Erythroblast (primary cell): ENCODE measurements around the gene HOXC6.

ENCODE experiments used
- DNase-seq, 2 experiments: peaks; one replicate each; lab custom pipeline; 2025; lab: John Stamatoyannopoulos, UW
- GATA1 ChIP-seq: IDR thresholded peaks from 2 replicates; pipeline ENCODE4 v1.6.1; 2011; ENCODE audit warnings: low read depth, mild to moderate bottlenecking, control low read depth, low read length, moderate library complexity
- POLR2A ChIP-seq: IDR thresholded peaks from 2 replicates; pipeline ENCODE4 v1.6.1; 2011; ENCODE audit warnings: mild to moderate bottlenecking, low read length

The HOXC6 gene

DNA sequence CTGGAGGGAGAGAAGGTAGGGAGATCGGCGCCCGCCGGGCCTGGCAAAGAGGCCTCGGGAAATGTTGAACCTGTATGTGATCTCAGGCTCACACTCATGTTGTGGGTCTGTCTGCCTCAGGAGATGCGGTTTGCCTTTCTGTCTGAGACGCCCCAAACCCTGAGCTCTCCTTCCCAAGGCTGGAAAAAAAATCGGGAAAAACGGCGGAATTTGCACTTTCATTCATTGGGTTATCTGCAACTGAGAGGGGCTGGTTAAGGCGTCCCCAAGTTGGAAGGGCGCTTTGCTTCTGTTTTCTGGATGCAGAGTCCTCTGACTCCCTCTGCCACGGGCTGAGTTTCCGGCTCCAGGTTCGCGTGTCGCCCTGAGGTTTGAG is 33.2 kb upstream of the HOXC6 start:
- TF ChIP-seq GATA1 (no peak), POLR2A (no peak)
- no peak for DNase-seq

DNA sequence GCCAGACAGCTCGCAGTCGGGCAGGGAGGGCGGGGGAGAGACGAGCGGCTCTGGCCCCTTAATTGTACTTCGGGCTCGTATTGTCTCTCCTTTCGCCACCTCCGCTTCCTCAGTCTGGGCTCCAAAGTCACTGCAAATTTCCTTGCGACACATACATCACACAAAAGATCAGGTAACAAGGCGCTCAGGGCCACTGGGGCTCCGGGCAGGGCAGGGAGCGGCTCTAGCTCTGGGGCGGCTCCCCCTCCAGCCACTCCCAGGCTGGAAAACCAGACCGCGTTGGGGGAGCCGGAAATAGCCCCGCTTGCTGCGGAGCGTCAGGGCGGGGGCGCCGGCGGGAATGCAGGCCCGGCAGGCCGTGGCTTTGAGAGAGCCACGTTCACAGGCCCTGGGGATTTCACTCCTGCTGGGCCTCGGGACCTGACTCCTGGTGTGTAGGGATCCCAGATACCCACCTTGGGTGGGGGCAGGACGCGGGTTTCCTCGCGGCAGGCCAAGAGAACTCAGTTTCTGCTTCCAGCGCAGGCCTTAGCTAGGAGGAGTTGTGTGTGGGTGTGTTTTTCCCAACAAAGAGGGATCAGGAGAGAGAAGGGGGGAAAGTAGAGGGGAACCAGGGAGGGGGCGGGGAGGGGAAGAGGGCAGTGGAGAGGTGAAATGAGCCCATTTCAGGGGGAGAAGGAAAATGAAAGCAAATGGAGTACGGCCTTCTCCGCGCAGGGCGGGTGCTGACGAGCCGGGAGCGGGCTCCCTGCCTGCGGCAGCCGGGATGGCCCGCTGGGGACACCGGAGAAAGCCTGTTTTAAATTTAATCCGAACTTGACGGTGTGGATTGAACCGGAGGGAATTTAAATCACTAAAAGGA is 32.6 kb upstream of the HOXC6 start:
- no peak for DNase-seq
- TF ChIP-seq POLR2A (no peak), GATA1 (no peak)

DNA sequence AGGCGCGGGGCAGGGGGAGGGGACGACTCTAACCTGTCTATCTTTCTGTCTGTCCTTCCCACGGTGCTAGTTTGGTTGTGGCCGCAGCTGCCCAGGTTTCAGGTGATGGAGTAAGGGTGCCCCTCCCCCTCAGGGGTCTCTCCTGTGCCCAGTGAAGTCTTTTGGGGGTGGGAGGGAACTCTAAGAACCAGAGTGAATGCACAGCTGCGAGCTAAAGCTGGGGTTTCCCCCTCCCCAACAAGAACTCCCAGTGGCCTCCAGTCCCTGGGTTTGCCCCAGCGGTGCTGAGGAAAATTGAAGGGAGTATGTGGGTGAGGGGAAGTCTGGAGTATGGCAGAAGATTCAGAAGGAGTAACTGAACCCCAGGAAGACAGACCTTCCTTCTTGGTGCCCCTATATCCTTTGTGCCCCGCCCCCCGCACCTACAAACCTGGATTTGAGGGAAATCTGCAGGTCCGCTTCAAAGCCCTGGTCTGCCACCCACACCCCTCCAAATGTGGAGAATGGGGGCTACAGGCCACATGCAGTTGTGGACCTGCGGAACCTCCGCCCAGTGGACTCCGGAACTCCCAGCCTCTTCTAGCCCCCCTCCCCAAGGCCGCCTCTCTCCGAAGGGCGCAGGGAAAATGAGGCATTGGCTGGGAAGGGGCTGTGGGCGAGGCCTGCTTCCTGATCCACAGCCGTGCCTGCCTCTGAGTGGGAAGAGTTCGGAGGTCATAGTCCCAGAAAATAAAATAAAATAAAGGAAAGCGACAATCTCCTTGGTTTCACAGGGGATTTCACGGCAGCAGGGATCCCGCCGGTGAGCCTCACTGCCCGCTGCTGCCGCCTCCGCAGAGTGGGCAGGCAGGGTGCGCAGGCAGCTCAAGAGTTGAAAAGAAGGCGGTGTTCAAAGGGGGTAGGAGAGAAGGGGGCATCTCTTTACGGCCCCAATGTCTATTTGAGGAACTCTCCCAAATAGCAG is 31.7 kb upstream of the HOXC6 start:
- TF ChIP-seq POLR2A, result no peak
- TF ChIP-seq GATA1, result no peak
- DNase-seq, result no peak

DNA sequence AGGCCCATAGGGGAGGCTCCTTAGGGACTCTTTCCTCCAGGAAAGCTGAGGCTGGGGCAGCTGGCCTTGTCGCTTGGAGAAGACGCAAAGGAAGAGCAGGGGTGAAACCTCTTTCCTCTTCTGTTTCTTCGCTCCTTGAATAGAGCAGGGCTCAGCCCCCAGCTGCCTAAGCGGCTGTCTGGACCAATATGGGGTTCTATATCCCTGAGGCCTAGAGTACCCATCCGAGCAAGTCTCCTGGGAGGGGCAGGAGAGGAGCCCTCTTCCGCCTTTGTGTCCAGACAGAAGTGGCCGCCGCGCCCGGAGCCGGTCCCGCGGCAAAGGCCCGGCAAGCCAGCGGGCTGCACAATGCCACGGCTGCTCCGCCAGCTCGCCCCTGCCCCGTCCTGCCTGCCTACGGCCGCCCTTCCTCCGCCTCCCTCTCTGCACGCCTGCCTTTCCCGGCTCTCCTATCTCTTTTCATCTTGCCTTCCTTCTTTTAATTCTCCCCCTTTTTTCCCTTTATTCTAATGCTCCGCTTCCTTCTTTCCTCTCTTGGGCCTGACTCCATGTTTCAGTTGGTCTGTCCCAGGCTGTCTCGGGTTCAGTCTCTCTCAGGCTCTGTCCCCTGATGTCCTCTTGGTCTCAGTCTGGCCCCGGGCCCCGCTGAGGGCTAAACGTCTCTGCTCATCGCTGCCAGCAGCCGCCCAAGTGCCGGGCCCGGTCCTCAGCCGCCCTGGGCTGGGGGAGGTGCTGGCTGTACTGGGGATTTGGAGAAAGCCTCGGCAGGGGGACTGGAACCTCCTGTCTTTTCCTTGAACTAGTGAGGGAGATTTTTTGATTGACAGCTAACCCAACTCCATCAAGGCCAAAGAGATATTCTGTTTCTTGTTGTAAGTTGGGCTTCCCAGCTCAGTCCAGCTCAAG is 30.8 kb upstream of the HOXC6 start:
- TF ChIP-seq POLR2A (no peak), GATA1 (no peak)
- DNase-seq, result no peak

DNA sequence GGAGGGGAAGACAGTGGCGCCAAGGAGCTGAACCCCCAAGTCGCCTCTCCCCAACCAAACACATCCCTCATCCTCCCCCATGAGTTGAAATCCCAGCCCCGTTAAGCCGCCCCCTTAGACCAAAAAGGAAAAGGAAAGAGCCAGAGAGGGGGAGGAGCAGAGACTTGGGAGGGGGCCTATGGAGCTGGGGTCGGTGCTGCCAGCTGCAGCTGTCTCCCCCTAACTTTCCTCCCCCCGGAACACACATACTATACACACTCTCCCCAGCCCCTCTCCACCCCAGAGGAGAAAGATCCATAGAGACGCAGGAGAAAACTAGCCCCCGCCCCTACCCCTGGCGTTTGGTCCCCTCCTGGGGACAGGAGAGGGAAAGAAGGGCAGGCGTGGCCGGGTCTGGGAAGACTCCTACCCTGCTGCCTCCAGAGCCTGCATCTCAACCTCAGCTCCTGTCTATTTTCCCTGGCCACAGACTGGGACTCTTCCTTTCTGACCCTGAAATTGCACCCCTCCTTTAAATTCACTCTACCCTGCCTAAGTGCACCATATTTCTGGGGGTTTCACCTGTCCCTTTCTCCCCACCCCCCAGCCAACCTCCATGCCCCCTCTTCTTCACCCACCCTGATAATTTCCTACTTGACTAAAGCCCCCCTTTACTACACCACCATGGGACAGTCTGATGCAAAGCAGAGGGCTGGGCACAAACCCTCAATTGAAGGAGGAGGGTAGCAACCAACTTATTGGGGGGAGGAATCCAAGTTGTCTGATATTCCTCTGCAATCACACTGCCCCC is 29.9 kb upstream of the HOXC6 start:
- DNase-seq, result no peak
- TF ChIP-seq POLR2A, result no peak
- TF ChIP-seq GATA1, result no peak

DNA sequence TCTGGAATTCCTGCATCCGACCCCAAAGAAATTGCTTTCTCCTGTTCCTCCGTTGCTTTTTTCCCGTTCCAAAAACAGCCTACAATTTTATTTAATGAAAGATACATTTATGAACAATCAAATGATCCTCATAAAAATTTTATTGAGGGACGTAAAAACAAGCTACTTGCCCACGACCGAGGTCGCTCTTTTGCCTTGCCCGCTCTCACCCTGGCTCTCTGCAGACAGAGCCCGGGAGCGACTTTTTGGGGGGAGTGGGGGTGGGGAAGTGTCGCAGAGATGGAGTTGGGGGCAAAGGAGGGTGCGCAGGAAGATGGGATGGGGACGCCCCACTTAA is 29.4 kb upstream of the HOXC6 start:
- TF ChIP-seq GATA1 (no peak), POLR2A (no peak)
- DNase-seq, result no peak

DNA sequence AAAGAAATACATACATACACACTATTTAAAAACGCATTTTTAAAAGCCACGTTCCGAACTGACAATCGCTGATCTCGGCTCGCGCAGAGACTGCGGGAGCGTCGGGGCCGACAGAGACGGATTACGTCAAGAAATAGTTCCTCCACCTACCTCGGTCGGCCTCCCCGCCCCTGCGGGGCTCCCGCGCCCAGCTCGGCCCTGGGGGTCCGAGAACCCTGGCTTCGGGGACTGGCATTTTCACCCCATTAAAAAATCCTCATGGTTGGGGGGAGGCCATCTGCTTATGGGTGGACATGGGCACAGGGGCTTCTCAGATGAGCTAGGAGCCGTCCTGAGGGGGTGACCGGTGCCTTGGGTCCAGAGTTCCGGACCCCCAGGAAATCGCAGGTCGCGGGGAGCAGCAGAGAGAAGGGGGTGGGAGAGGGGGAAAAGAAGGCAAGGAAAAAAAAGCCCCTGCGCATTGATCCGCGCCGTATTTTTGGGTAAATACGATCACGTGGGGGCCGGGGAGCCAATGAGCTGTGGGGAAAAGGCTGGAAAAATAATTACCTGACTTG is 28.6 kb upstream of the HOXC6 start:
- no peak for DNase-seq
- TF ChIP-seq POLR2A, result no peak
- TF ChIP-seq GATA1, result no peak

DNA sequence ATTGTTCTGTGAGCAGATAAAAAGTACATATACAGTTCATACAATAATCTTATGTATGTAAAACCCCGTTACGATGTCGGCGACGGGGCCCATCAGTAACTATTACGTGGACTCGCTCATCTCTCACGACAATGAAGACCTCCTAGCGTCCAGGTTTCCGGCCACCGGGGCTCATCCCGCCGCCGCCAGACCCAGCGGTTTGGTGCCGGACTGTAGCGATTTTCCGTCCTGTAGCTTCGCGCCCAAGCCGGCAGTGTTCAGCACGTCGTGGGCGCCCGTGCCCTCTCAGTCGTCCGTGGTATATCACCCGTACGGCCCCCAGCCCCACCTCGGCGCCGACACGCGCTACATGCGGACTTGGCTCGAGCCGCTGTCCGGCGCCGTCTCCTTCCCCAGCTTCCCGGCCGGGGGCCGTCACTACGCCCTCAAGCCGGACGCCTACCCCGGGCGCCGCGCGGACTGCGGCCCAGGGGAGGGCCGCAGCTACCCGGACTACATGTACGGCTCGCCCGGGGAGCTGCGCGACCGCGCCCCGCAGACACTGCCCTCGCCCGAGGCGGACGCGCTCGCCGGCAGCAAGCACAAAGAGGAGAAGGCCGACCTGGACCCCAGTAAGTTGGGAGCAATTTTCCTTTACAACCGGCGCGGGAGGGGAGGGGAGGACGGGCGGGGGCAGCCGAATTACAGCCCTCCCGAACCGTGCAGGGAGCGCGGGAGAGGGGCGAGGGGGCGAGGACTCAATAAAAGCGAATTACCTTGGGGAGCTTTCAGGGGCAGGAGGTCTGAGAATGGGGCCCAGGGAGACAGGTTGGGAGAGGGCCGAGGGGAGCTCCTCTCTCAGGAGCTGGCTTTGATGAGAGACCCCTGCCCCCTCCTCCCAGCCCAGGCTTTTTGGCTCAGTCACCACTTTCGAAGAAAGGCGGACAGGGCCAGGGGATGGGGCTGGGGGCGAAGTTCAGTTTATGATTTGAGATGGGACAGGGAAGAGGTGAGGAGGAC is 27.8 kb upstream of the HOXC6 start, which contains the start of gene HOXC9:
TSS of gene HOXC9 (plus strand) at position 46 of the 999 bp plus-strand sequence. CDS start at position 74, 28 bp downstream.
- no peak for DNase-seq

DNA sequence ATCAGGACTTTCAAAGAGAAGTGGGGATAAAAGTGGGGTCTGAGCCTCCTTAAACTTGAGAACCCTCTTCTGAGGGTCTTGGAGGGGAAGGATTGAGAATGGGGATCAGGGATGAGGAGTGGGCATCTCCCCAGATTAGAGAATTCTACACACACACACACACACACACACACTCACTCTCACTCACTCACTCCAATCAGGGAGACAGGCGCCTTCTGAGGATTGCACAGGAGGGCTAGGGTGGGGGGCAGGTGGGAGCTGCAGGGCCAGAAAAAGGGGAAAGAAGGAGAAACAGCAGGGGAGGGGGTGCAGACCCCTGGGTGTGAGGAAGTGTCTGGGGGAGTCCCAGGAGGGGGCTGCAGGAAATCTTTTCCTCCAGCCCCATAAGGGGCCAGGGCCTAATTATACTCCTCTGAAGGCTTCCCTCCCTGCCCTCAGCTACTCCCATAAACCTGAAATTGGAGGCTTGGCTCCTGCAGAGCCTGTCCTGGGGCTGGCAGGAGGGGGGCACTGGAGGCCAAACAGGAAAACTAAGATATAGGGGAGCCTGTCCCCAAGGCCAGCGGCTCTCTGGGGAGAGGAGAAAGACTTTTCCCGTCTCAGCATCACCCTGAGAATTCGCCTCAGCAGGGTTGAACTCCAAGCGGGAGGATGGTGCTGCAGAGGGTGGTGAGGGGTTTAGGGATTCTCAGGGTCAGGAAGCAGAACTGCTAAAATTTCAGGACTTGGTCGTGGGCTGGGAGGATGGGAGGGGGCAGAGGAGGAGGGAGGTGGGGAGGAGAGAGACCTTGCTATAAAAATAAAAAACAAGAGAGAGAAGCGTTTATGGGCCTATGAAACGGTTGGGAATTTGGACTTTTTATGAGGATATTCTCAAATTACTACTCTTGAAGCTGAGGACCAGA is 26.7 kb upstream of the HOXC6 start:
- no peak for DNase-seq
- TF ChIP-seq POLR2A (no peak), GATA1 (no peak)

More for the DNA sequence above, 27.8 kb upstream of the HOXC6 start, which contains the start of gene HOXC9:
- TF ChIP-seq GATA1 (no peak), POLR2A (no peak)

DNA sequence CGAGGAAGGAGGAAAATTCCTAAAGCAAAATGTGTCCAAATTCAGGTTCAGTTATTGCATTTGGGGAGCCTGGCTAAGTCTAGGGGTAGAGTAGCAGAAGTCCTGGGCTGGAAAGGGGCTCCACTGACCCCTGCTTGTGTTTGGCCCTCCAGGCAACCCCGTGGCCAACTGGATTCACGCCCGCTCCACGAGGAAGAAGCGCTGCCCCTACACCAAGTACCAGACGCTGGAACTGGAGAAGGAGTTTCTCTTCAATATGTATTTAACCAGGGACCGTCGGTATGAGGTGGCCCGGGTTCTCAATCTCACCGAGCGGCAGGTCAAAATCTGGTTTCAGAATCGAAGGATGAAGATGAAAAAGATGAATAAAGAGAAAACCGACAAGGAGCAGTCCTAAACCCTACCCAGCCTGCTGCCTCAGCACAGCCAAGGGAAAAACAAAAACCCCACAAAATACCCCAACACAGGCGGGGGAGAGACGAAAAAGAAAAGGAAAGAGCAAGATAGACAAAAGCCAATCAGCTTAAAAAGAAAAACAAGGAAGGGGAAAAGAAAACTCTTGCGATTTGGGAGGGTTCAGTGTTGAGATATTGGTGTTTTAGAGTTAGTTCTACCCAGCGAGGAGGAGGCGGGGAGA is 25.8 kb upstream of the HOXC6 start:
- no peak for DNase-seq
- no peak for TF ChIP-seq GATA1
- no peak for TF ChIP-seq POLR2A
